GM18502 (cell line): ENCODE measurements around the gene MORN4.
"Not testable (repeated sequence)": the region's sequence is repeated elsewhere in the genome, so short reads cannot be mapped to it uniquely, and the experiment has no call there.

ENCODE experiments used
- ATAC-seq: cut with Tn5 transposase; IDR thresholded peaks from one replicate; pipeline ENCODE4 v1.9.1; 2021; ENCODE audit warnings: mild to moderate bottlenecking; ENCODE audit not compliant: unreplicated experiment, poor library complexity

The MORN4 gene

GRCh38 chr10:97642471-97643159, 9.3 kb upstream of the MORN4 start:
- not testable (repeated sequence) for ATAC-seq

- peak; percentile 4 for ATAC-seq
Measured at GRCh38 chr10:97640868-97641811, 7.8 kb upstream of the MORN4 start.

GRCh38 chr10:97640174-97640867, 7.0 kb upstream of the MORN4 start, which contains the start of gene PI4K2A:
Gene PI4K2A (plus strand): TSS chr10:97640671. CDS start chr10:97640743, 72 bp downstream.
- ATAC-seq: peak; percentile 98

GRCh38 chr10:97639090-97639489, 5.8 kb upstream of the MORN4 start:
- not testable (repeated sequence) for ATAC-seq

- ATAC-seq: no peak
Measured at GRCh38 chr10:97635577-97635976, 2.3 kb upstream of the MORN4 start.

GRCh38 chr10:97633921-97634320, 621 bp upstream of the MORN4 start:
- ATAC-seq: no peak

- no peak for ATAC-seq
Measured at GRCh38 chr10:97631098-97631497, 2.2 kb downstream of the MORN4 start.

- no peak for ATAC-seq
Measured at GRCh38 chr10:97629289-97629688, 4.0 kb downstream of the MORN4 start.

- ATAC-seq: no peak
Measured at GRCh38 chr10:97628228-97628627, 5.1 kb downstream of the MORN4 start.

- no peak for ATAC-seq
Measured at GRCh38 chr10:97627731-97628130, 5.6 kb downstream of the MORN4 start.

- no peak for ATAC-seq
Measured at GRCh38 chr10:97623277-97623676, 10.0 kb downstream of the MORN4 start.

- no peak for ATAC-seq
Measured at GRCh38 chr10:97618733-97619132, 14.6 kb downstream of the MORN4 start.

- ATAC-seq: no peak
Measured at GRCh38 chr10:97618285-97618684, 15.0 kb downstream of the MORN4 start.

GRCh38 chr10:97612386-97612785, 20.9 kb downstream of the MORN4 start:
- ATAC-seq: no peak

GRCh38 chr10:97611473-97611872, 21.8 kb downstream of the MORN4 start:
- ATAC-seq: no peak

- no peak for ATAC-seq
Measured at GRCh38 chr10:97608991-97609561, 24.2 kb downstream of the MORN4 start.

- ATAC-seq: no peak
Measured at GRCh38 chr10:97607095-97607636, 26.1 kb downstream of the MORN4 start.

GRCh38 chr10:97601268-97602215, 31.8 kb downstream of the MORN4 start:
- no peak for ATAC-seq

GRCh38 chr10:97600616-97601015, 32.7 kb downstream of the MORN4 start:
- no peak for ATAC-seq
